WTC11 (cell line): ENCODE results near the gene CCDC138. TPM values are rescaled to one million over a fixed set of nuclear protein-coding genes. Genes with fewer than 3 reads are reported as not detected.

Experiments used
- ATAC-seq: fragments of 200-7000 bp; cut with Tn5 transposase; 2 replicates; pipeline ENCODE4 v1.10.0; 2021; ENCODE audit warnings: mild to moderate bottlenecking, moderate library complexity
- CTCF ChIA-PET: fragments of 300-600 bp; sonication (Branson Sonifier 250); formaldehyde crosslinking; loops from one replicate; lab custom pipeline; 2021; ENCODE audit warnings: antibody characterized with exemption; lab: Charles Lee
- POLR2A ChIA-PET: fragments of 350-600 bp; sonication (Branson Sonifier 250); formaldehyde crosslinking; loops from one replicate; lab custom pipeline; 2021; ENCODE audit warnings: antibody characterized with exemption; lab: Charles Lee
- DNase-seq: peaks from one replicate; pipeline ENCODE4 v3.0.0; 2021; ENCODE audit warnings: low spot score
- H3K27ac Mint-ChIP-seq: 2 replicates; pipeline ENCODE4 v1.8.0; 2021; ENCODE audit warnings: mixed read lengths
- H3K27me3 Mint-ChIP-seq: 2 replicates; pipeline ENCODE4 v1.8.0; 2021; ENCODE audit warnings: low read depth, mild to moderate bottlenecking, moderate library complexity, mixed read lengths
- H3K36me3 Mint-ChIP-seq: 2 replicates; pipeline ENCODE4 v1.8.0; 2021; ENCODE audit warnings: mixed read lengths
- H3K4me1 Mint-ChIP-seq: 2 replicates; pipeline ENCODE4 v1.8.0; 2022; ENCODE audit warnings: mixed read lengths
- H3K4me3 Mint-ChIP-seq: 2 replicates; pipeline ENCODE4 v1.8.0; 2021; ENCODE audit warnings: mild to moderate bottlenecking, moderate library complexity, mixed read lengths
- H3K9me3 Mint-ChIP-seq: 2 replicates; pipeline ENCODE4 v1.8.0; 2021; ENCODE audit warnings: mixed read lengths
- ATF1 ChIP-seq: sonication (generic); formaldehyde crosslinking; IDR thresholded peaks from 2 replicates; pipeline ENCODE4 v1.8.1; 2023; ENCODE audit warnings: mild to moderate bottlenecking, moderate library complexity, missing genetic modification reagents
- FOXJ3 ChIP-seq: sonication (generic); formaldehyde crosslinking; IDR thresholded peaks from 2 replicates; pipeline ENCODE4 v1.9.0; 2021; ENCODE audit warnings: missing genetic modification reagents, mild to moderate bottlenecking, borderline replicate concordance
- GRHL2 ChIP-seq: fragments of 250-450 bp; sonication (Bioruptor Pico); IDR thresholded peaks from 2 replicates; pipeline ENCODE4 v1.8.0; 2022; ENCODE audit warnings: mild to moderate bottlenecking, moderate library complexity; ENCODE audit not compliant: insufficient replicate concordance, severe bottlenecking
- KAT7 ChIP-seq: sonication (generic); formaldehyde crosslinking; IDR thresholded peaks from 2 replicates; pipeline ENCODE4 v1.8.1; 2023; ENCODE audit warnings: missing genetic modification reagents, mild to moderate bottlenecking, borderline replicate concordance
- NFATC4 ChIP-seq: fragments of 250-450 bp; sonication (Bioruptor Pico); IDR thresholded peaks from 2 replicates; pipeline ENCODE4 v1.9.0; 2021; ENCODE audit warnings: mild to moderate bottlenecking
- RORB ChIP-seq: fragments of 250-450 bp; sonication (Bioruptor Pico); IDR thresholded peaks from 2 replicates; pipeline ENCODE4 v1.9.0; 2021; ENCODE audit warnings: mild to moderate bottlenecking
- SMAD4 ChIP-seq: sonication (generic); formaldehyde crosslinking; IDR thresholded peaks from 2 replicates; pipeline ENCODE4 v1.8.0; 2022; ENCODE audit warnings: mild to moderate bottlenecking, missing genetic modification reagents
- ZNF219 ChIP-seq: sonication (generic); formaldehyde crosslinking; IDR thresholded peaks from 2 replicates; pipeline ENCODE4 v1.8.0; 2023; ENCODE audit warnings: missing genetic modification reagents, mild to moderate bottlenecking, borderline replicate concordance
- ZNF416 ChIP-seq: fragments of 250-450 bp; sonication (Bioruptor Pico); IDR thresholded peaks from 2 replicates; pipeline ENCODE4 v1.9.0; 2021; ENCODE audit warnings: mild to moderate bottlenecking, inconsistent platforms
- ZNF671 ChIP-seq: fragments of 250-450 bp; sonication (Bioruptor Pico); IDR thresholded peaks from 2 replicates; pipeline ENCODE4 v1.8.0; 2021; ENCODE audit warnings: mild to moderate bottlenecking
- total RNA-seq: library from RNA; stranded (reverse); gene quantifications from 3 replicates; pipeline ENCODE4 v1.2.3, GENCODE V29; 2021
- TF ChIP-seq, protein P1 (sequence below): fragments of 250-450 bp; sonication (Bioruptor Pico); IDR thresholded peaks from 2 replicates; pipeline ENCODE4 v2.1.2; 2022; ENCODE audit warnings: mild to moderate bottlenecking, moderate library complexity
- TF ChIP-seq, protein P2 (sequence below): sonication (generic); formaldehyde crosslinking; IDR thresholded peaks from 2 replicates; pipeline ENCODE4 v1.8.0; 2022; ENCODE audit warnings: mild to moderate bottlenecking, missing genetic modification reagents
- TF ChIP-seq, protein P3 (sequence below): sonication (generic); formaldehyde crosslinking; IDR thresholded peaks from 2 replicates; pipeline ENCODE4 v1.8.0; 2023; ENCODE audit warnings: missing genetic modification reagents, mild to moderate bottlenecking, borderline replicate concordance
- TF ChIP-seq, protein P4 (sequence below): fragments of 250-450 bp; sonication (Bioruptor Pico); IDR thresholded peaks from 2 replicates; pipeline ENCODE4 v1.9.0; 2021; ENCODE audit warnings: mild to moderate bottlenecking
- TF ChIP-seq, protein P5 (sequence below): sonication (generic); formaldehyde crosslinking; IDR thresholded peaks from 2 replicates; pipeline ENCODE4 v1.8.1; 2023; ENCODE audit warnings: mild to moderate bottlenecking, missing genetic modification reagents, moderate library complexity
- TF ChIP-seq, protein P6 (sequence below): sonication (generic); formaldehyde crosslinking; IDR thresholded peaks from 2 replicates; pipeline ENCODE4 v1.8.0; 2022; ENCODE audit warnings: mild to moderate bottlenecking, missing genetic modification reagents
- TF ChIP-seq, protein P7 (sequence below): sonication (generic); formaldehyde crosslinking; IDR thresholded peaks from 2 replicates; pipeline ENCODE4 v1.8.1; 2023; ENCODE audit warnings: mild to moderate bottlenecking, missing genetic modification reagents

CCDC138 gene
- total RNA-seq, 1 experiment from 2014 or later: 23.5 TPM

DNA sequence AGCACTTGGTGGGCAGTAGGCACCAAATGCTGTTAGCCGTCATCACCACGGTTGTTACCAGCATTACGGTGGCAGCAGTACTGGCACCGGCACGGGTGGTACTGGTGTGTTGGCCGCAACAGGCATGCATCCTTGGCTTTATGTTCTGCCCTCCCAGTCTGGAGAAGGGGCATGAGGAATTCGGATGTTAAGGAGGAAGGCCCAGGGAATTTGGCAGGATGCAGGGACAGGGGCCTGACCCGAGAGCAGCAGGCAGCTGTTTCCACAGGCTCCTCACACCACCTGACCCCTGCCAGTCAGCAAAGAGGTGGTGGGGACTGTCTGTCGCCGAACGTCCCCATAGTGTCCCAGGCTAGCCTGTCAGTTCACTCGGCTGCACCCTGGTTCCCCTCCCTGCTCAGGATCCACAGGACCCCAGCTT, 123.5 kb downstream of the CCDC138 start:
- H3K36me3 Mint-ChIP-seq: no peaks in the 10 kb centered on the region
- CTCF ChIA-PET: interaction anchor here (1.8 kb wide), 1 partner anchor 35 kb away, joined by 3 read pairs; no protein-coding TSS in a partner anchor
- POLR2A ChIA-PET: no interaction called here
- no peaks in the 10 kb centered on the region for H3K4me1 Mint-ChIP-seq
- no peak overlapping the region for H3K4me3 Mint-ChIP-seq
- no peaks in the 10 kb centered on the region; the same call in 1 of the 2 replicates for H3K27me3 Mint-ChIP-seq
- TF ChIP-seq FOXJ3 (no peak), SMAD4 (CRISPR knock-in tag) (no peak), ATF1 (no peak), NFATC4 (CRISPR knock-in tag) (no peak), RORB (CRISPR knock-in tag) (no peak), ZNF416 (no peak), ZNF671 (no peak), KAT7 (CRISPR knock-in tag) (no peak), ZNF219 (CRISPR knock-in tag) (no peak), GRHL2 (CRISPR knock-in tag) (no peak)
- TF ChIP-seq, protein P1, sequence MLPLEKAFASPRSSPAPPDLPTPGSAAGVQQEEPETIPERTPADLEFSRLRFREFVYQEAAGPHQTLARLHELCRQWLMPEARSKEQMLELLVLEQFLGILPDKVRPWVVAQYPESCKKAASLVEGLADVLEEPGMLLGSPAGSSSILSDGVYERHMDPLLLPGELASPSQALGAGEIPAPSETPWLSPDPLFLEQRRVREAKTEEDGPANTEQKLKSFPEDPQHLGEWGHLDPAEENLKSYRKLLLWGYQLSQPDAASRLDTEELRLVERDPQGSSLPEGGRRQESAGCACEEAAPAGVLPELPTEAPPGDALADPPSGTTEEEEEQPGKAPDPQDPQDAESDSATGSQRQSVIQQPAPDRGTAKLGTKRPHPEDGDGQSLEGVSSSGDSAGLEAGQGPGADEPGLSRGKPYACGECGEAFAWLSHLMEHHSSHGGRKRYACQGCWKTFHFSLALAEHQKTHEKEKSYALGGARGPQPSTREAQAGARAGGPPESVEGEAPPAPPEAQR (CRISPR knock-in tag): no peak
- TF ChIP-seq, protein P2, sequence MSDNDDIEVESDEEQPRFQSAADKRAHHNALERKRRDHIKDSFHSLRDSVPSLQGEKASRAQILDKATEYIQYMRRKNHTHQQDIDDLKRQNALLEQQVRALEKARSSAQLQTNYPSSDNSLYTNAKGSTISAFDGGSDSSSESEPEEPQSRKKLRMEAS (CRISPR knock-in tag): no peak
- TF ChIP-seq, protein P3, sequence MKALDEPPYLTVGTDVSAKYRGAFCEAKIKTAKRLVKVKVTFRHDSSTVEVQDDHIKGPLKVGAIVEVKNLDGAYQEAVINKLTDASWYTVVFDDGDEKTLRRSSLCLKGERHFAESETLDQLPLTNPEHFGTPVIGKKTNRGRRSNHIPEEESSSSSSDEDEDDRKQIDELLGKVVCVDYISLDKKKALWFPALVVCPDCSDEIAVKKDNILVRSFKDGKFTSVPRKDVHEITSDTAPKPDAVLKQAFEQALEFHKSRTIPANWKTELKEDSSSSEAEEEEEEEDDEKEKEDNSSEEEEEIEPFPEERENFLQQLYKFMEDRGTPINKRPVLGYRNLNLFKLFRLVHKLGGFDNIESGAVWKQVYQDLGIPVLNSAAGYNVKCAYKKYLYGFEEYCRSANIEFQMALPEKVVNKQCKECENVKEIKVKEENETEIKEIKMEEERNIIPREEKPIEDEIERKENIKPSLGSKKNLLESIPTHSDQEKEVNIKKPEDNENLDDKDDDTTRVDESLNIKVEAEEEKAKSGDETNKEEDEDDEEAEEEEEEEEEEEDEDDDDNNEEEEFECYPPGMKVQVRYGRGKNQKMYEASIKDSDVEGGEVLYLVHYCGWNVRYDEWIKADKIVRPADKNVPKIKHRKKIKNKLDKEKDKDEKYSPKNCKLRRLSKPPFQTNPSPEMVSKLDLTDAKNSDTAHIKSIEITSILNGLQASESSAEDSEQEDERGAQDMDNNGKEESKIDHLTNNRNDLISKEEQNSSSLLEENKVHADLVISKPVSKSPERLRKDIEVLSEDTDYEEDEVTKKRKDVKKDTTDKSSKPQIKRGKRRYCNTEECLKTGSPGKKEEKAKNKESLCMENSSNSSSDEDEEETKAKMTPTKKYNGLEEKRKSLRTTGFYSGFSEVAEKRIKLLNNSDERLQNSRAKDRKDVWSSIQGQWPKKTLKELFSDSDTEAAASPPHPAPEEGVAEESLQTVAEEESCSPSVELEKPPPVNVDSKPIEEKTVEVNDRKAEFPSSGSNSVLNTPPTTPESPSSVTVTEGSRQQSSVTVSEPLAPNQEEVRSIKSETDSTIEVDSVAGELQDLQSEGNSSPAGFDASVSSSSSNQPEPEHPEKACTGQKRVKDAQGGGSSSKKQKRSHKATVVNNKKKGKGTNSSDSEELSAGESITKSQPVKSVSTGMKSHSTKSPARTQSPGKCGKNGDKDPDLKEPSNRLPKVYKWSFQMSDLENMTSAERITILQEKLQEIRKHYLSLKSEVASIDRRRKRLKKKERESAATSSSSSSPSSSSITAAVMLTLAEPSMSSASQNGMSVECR: no peak
- TF ChIP-seq, protein P4, sequence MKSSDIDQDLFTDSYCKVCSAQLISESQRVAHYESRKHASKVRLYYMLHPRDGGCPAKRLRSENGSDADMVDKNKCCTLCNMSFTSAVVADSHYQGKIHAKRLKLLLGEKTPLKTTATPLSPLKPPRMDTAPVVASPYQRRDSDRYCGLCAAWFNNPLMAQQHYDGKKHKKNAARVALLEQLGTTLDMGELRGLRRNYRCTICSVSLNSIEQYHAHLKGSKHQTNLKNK (CRISPR knock-in tag): no peak
- TF ChIP-seq, protein P5, sequence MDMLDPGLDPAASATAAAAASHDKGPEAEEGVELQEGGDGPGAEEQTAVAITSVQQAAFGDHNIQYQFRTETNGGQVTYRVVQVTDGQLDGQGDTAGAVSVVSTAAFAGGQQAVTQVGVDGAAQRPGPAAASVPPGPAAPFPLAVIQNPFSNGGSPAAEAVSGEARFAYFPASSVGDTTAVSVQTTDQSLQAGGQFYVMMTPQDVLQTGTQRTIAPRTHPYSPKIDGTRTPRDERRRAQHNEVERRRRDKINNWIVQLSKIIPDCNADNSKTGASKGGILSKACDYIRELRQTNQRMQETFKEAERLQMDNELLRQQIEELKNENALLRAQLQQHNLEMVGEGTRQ (CRISPR knock-in tag): no peak
- TF ChIP-seq, protein P6, sequence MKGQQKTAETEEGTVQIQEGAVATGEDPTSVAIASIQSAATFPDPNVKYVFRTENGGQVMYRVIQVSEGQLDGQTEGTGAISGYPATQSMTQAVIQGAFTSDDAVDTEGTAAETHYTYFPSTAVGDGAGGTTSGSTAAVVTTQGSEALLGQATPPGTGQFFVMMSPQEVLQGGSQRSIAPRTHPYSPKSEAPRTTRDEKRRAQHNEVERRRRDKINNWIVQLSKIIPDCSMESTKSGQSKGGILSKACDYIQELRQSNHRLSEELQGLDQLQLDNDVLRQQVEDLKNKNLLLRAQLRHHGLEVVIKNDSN (CRISPR knock-in tag): no peak
- TF ChIP-seq, protein P7, sequence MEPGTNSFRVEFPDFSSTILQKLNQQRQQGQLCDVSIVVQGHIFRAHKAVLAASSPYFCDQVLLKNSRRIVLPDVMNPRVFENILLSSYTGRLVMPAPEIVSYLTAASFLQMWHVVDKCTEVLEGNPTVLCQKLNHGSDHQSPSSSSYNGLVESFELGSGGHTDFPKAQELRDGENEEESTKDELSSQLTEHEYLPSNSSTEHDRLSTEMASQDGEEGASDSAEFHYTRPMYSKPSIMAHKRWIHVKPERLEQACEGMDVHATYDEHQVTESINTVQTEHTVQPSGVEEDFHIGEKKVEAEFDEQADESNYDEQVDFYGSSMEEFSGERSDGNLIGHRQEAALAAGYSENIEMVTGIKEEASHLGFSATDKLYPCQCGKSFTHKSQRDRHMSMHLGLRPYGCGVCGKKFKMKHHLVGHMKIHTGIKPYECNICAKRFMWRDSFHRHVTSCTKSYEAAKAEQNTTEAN: no peak
- H3K9me3 Mint-ChIP-seq: no peaks in the 10 kb centered on the region
- H3K27ac Mint-ChIP-seq: no peak overlapping the region
- DNase-seq (no peak), ATAC-seq (no peak)
